Measurements from ENCODE around the gene ATP12A. TPM values are rescaled to one million over a fixed set of nuclear protein-coding genes. Genes with fewer than 3 reads are reported as not detected.

ATP12A gene
- total RNA-seq, 4 donors from 2014 or later = 0.27 to 40.0 (median 5.3) TPM

DNA sequence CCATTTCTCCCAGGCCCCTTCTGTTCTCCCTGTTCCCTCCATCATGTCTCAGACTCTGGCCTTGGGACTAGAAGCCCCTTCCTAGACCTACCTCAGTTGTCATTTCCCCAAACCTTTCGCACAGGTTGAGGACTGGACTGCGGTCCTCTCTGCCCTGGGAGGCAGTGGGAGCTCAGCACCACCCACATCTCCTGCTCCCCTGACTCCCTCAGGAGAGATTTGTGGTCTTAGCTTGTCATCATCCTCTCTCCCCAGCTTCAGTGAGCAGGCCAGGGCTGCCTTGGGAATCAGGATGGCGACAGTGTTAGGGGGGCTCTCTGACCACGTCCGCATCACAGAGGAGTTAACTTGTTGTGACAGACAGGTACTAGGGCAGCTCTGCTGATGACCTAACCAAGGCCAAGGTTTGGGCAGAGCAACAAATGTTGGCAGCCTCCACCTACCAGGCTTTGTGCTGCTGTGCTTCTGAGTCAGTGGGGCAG lies 58.2 kb downstream of the ATP12A start:
- no peak for TF ChIP-seq POLR2A (IDR thresholded peaks at IDR 0.05)
- no peak for TF ChIP-seq CTCF (IDR thresholded peaks at IDR 0.05)
- 73 to 91% methylated on average over 5 of the region's 5 CpGs for WGBS, 2 donors
- DNase-seq (ENCODE audit: low spot score in 2 of 2) = peak in 1 of 2 donors; percentile 63
- intact Hi-C loops (cut with DNase I; ENCODE audit: low total_unique reads) = no loop called here
- H3K4me3 ChIP-seq (ENCODE audit: low read depth, poor library complexity, severe bottlenecking) = no peak overlapping the region

- 91 to 92% methylated on average over 11 of the region's 12 CpGs for WGBS, 2 donors
- TF ChIP-seq POLR2A (IDR thresholded peaks at IDR 0.05) = no peak
- no peak for TF ChIP-seq CTCF (IDR thresholded peaks at IDR 0.05)
- H3K4me3 ChIP-seq (ENCODE audit: low read depth, poor library complexity, severe bottlenecking) = no peak overlapping the region
- intact Hi-C loops (cut with DNase I; ENCODE audit: low total_unique reads) = no loop called here
- peak in 1 of 2 donors; percentile 72 for DNase-seq (ENCODE audit: low spot score in 2 of 2)
Observed at GRCh38 chr13:24740014-24740890, 60.0 kb downstream of the ATP12A start.

GRCh38 chr13:24741016-24741662 lies 60.9 kb downstream of the ATP12A start:
- WGBS, 2 donors = 78 to 85% methylated on average over 9 to 10 of the region's 11 CpGs
- intact Hi-C loops (cut with DNase I; ENCODE audit: low total_unique reads) = no loop called here
- H3K4me3 ChIP-seq (ENCODE audit: low read depth, poor library complexity, severe bottlenecking) = no peak overlapping the region
- DNase-seq (ENCODE audit: low spot score in 2 of 2) = peak in 1 of 2 donors; percentile 80
- TF ChIP-seq CTCF (IDR thresholded peaks at IDR 0.05) = no peak
- TF ChIP-seq POLR2A (IDR thresholded peaks at IDR 0.05) = no peak

DNA sequence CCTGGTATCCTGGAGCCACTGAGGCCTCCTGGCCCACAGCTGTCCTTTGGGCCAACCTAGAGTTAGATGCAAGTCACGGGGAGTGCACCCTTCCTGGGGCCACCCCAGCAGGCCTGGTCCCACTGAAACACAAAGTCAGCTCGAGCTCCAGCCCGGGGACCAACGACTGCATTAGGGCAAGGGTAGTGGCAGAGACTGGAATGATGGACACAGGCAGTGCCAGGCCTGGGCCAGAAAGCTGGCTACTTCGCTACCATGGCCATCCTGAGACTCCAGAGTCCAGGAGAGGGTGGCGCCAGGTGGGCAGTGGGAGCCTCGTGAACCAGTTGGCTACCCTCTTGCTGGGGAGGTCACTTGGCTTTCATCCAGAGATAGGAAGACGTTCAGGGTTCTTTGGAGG lies 61.6 kb downstream of the ATP12A start:
- DNase-seq (ENCODE audit: low spot score in 2 of 2) = peak in 1 of 2 donors; percentile 79
- WGBS, 2 donors = 67 to 68% methylated on average over 8 of the region's 8 CpGs
- intact Hi-C loops (cut with DNase I; ENCODE audit: low total_unique reads) = no loop called here
- TF ChIP-seq POLR2A (IDR thresholded peaks at IDR 0.05) = no peak
- no peak for TF ChIP-seq CTCF (IDR thresholded peaks at IDR 0.05)
- no peak overlapping the region for H3K4me3 ChIP-seq (ENCODE audit: low read depth, poor library complexity, severe bottlenecking)

GRCh38 chr13:24742294-24742693 lies 62.1 kb downstream of the ATP12A start:
- H3K4me3 ChIP-seq (ENCODE audit: low read depth, poor library complexity, severe bottlenecking) = no peak overlapping the region
- intact Hi-C loops (cut with DNase I; ENCODE audit: low total_unique reads) = no loop called here
- peak in 1 of 2 donors; percentile 74 for DNase-seq (ENCODE audit: low spot score in 2 of 2)
- no peak for TF ChIP-seq POLR2A (IDR thresholded peaks at IDR 0.05)
- TF ChIP-seq CTCF (IDR thresholded peaks at IDR 0.05) = no peak
- 18 to 26% methylated on average over 6 of the region's 6 CpGs for WGBS, 2 donors

Measured in lower leg skin (tissue), 4 donors.